ENCODE results near the gene SULF2. TPM values are rescaled to one million over a fixed set of nuclear protein-coding genes. Genes with fewer than 3 reads are reported as not detected.

Gene SULF2
- total RNA-seq, 1 experiment from 2014 or later, result 82.2 TPM

DNA sequence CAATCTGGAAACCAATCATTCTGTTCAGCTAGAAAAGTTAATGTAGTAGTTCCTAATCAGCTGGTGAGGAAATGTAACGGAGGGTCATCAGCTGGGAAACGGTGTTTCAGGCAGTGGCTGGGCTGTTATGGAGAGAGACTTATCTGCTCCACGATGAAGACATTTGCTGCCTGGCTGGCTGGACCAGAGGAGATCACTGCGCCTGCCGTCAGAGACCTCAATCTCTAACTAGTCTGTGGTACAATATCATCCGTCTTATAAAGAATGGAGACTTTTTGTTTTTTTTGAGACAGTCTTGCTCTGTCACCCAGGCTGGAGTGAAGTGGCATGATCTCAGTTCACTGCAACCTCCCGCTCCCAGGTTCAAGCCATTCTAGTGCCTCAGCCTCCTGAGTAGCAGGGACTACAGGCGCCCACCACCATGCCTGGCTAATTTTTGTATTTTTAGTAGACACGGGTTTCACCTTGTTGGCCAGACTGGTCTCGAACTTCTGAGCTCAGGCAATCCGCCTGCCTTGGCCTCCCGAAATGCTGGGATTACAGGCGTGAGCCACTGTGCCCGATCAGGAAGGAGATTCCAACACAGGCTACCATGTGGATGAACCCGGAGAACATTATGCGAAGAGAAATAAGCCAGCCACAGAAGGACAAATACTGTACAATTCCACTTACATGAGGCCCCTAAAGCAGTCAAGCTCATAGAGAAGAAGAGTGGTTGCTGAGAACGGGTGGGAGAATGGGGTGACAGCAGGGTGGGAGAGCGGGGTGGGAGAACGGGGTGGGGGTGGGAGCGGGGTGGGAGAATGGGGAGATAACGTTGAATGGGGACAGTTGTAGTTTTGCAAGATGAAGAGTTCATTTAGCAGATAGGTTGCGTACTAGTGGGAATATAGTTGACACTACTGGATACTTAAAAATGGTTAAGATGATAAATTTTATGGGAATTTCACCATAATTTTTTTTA is 115.1 kb downstream of the SULF2 start:
- intact Hi-C loops (cut with micrococcal nuclease), result no loop called here
- Mint-ChIP-seq H3K36me3 (ENCODE audit: insufficient read depth, unreplicated experiment) (peaks cover 64% of the 10 kb centered on the region), H3K27me3 (ENCODE audit: insufficient read depth, unreplicated experiment) (no peaks in the 10 kb centered on the region), H3K9me3 (ENCODE audit: unreplicated experiment) (no peaks in the 10 kb centered on the region), H3K4me3 (ENCODE audit: unreplicated experiment) (no peak overlapping the region), H3K4me1 (ENCODE audit: insufficient read depth, unreplicated experiment) (no peaks in the 10 kb centered on the region), H3K27ac (ENCODE audit: low read depth, unreplicated experiment) (no peak overlapping the region)
- TF ChIP-seq CTCF (IDR thresholded peaks at IDR 0.05; ENCODE audit: unreplicated experiment), result no peak
- no peak for DNase-seq (ENCODE audit: unreplicated experiment)
- POLR2A ChIA-PET, result interaction anchor here (0.6 to 1.3 kb wide), 2 partner anchors 101 to 1812 kb away, joined by 3 read pairs; no protein-coding TSS in a partner anchor
- BruUV-seq (replicated peaks), result no TSS peak
- CTCF ChIA-PET, result interaction anchor here (0.9 to 1.2 kb wide), 3 partner anchors 50 to 950 kb away, joined by 3 to 6 read pairs (median 4); no protein-coding TSS in a partner anchor

GRCh38 chr20:47669489-47669888 is 115.8 kb downstream of the SULF2 start:
- Mint-ChIP-seq H3K27ac (ENCODE audit: low read depth, unreplicated experiment) (no peak overlapping the region), H3K36me3 (ENCODE audit: insufficient read depth, unreplicated experiment) (peaks cover 71% of the 10 kb centered on the region), H3K4me1 (ENCODE audit: insufficient read depth, unreplicated experiment) (peaks cover 6% of the 10 kb centered on the region), H3K27me3 (ENCODE audit: insufficient read depth, unreplicated experiment) (no peaks in the 10 kb centered on the region), H3K9me3 (ENCODE audit: unreplicated experiment) (no peaks in the 10 kb centered on the region), H3K4me3 (ENCODE audit: unreplicated experiment) (no peak overlapping the region)
- no peak for TF ChIP-seq CTCF (IDR thresholded peaks at IDR 0.05; ENCODE audit: unreplicated experiment)
- ChIA-PET POLR2A (interaction anchor here (0.7 to 1.3 kb wide), 2 partner anchors 102 to 328 kb away, joined by 3 read pairs; no protein-coding TSS in a partner anchor), CTCF (interaction anchor here (0.9 to 1.2 kb wide), 3 partner anchors 50 to 951 kb away, joined by 3 to 6 read pairs (median 4); no protein-coding TSS in a partner anchor)
- no peak for DNase-seq (ENCODE audit: unreplicated experiment)
- intact Hi-C loops (cut with micrococcal nuclease), result no loop called here
- BruUV-seq (replicated peaks), result no TSS peak

- CTCF ChIA-PET, result interaction anchor here (0.8 to 2.9 kb wide), 4 partner anchors 8 to 952 kb away, joined by 3 to 11 read pairs (median 4); no protein-coding TSS in a partner anchor
- peaks cover 7% of the 10 kb centered on the region for H3K4me1 Mint-ChIP-seq (ENCODE audit: insufficient read depth, unreplicated experiment)
- no peak overlapping the region for H3K4me3 Mint-ChIP-seq (ENCODE audit: unreplicated experiment)
These were observed 116.2 kb downstream of the SULF2 start for GRCh38 chr20:47669152-47669425.

More at GRCh38 chr20:47669152-47669425, 116.2 kb downstream of the SULF2 start:
- intact Hi-C loops (cut with micrococcal nuclease), result no loop called here
- no peak for DNase-seq (ENCODE audit: unreplicated experiment)
- no peaks in the 10 kb centered on the region for H3K27me3 Mint-ChIP-seq (ENCODE audit: insufficient read depth, unreplicated experiment)
- BruUV-seq (replicated peaks), result no TSS peak
- H3K27ac Mint-ChIP-seq (ENCODE audit: low read depth, unreplicated experiment), result no peak overlapping the region
- H3K9me3 Mint-ChIP-seq (ENCODE audit: unreplicated experiment), result no peaks in the 10 kb centered on the region
- H3K36me3 Mint-ChIP-seq (ENCODE audit: insufficient read depth, unreplicated experiment), result peaks cover 71% of the 10 kb centered on the region
- POLR2A ChIA-PET, result interaction anchor here (0.7 kb wide), 1 partner anchor 328 kb away, joined by 3 read pairs; no protein-coding TSS in a partner anchor
- no peak for TF ChIP-seq CTCF (IDR thresholded peaks at IDR 0.05; ENCODE audit: unreplicated experiment)
